NCI-H774 (cell line): ENCODE results near the gene TBC1D1.

Experiments
- DNase-seq: peaks from one replicate; lab custom pipeline; 2025; lab: John Stamatoyannopoulos, UW

TBC1D1 gene

DNA sequence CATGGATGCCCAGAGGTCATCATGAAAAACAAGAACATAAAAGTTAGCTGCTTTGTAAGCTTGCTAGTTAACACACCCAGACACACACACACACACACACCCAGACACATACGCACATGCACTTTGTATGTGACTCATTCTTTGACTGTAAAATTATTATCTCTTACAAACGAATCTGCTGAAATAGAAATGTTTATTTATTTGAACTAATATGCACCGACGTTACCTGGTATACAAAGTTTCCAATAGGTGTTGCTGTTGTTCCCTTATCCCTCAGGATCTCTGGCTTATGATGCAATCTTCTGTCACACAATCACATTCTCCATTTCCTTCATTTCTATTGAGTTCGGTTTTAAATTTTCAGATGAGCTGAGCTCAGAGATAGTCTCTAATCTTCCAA is 278.6 kb downstream of the TBC1D1 start:
- DNase-seq: no peak

DNA sequence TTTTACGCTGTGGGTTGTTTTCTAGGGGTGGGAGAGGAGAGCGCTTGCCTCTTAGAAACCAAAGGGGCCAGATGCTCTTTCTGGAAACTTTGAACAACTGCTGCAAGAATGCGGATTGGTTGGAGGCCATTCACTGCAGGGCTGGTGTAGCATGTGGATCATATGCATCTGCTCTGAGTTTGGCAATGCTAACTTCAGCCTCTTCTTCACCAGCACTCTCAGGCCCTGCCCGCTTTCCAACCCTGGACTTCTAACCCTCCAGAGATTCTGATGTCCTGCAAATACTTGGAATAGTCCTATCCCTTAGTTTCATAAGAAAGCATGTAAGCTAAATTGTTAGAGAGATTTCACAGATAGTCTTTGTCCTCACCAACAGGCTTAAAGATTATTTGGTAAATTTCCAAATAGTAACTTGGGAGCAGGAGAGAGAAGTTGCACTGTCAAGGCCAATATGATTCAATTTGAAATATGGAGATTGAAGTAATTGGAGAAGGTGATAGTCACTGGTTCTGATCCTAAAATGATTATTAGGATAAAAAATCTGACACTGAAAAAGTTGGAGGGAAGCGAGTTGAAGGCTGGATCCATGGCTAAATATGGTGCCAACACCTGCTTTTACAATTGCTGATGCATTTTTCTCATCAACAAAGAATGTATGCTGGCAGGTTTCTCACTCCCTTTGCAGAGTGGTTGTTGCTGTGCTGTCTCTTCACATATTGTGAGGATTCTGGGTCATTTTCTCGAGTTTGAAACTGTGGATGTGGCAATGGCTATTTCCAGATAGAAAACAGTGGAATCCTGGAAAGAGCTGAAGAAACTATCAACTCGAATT is 279.7 kb downstream of the TBC1D1 start:
- no peak for DNase-seq

DNA sequence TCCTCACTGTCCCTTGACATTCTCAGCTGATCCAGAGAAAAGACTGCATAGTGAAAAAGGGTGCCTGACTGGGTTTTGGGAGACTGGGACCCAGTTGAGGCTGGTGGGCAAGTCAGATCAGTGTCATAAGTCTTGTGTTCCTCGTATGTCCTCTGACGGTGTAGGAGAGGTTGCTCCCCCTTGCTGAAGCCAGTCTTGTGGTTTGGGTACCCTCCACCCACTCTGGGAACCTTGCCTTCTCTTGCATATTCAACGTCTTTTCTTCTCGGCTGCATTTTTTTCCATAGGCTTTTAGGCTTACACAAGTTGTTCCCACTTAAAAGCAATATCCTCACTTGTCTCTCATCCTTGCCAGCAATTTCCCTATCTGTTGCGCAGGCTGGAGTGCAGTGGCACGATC is 281.2 kb downstream of the TBC1D1 start:
- DNase-seq: no peak

DNA sequence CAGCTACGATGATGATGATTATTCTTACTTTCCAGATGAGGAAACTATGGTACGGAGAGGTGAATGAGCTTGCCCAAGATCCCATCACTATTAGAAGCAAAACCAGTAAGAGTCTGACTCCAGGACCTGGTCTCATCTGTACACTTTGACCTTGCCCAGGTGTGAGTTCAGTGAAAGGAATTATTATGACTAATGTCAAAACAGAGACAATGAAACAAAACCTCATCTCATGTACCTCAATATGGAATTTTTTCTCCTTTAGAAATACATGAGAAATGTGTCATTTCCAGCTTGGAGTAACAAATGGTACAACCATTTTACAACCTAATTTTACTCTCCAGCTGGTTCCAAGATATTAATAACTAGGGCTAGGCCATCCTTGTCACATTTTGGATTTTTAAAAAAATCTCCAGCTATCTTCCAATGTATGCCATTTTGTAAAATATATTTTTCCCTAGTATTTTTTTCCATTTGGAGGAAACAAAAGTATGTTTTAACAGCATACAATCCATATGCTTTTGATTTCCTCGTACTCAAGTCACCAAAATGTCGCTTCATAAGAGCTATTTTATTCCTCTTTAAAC is 283.1 kb downstream of the TBC1D1 start:
- DNase-seq: no peak

DNA sequence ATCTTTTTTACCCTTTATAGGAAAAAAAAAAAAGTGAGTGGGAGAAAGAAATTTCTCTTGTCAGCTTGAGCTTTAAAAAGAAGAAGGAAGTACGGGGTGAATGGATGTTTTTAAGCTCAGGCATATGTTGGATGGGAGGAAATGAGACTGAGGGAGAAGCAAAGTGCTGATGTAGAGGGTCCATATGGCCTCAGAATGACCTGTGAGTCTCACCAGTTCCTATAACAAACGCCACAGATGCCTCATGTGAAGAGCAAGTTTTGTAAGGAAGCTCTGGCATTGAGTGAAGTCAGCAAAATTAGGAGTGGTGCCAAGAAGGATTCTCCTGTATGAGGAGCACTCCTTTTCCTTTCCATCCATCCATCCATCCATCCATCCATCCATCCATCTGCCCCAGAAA is 283.9 kb downstream of the TBC1D1 start:
- DNase-seq: no peak

DNA sequence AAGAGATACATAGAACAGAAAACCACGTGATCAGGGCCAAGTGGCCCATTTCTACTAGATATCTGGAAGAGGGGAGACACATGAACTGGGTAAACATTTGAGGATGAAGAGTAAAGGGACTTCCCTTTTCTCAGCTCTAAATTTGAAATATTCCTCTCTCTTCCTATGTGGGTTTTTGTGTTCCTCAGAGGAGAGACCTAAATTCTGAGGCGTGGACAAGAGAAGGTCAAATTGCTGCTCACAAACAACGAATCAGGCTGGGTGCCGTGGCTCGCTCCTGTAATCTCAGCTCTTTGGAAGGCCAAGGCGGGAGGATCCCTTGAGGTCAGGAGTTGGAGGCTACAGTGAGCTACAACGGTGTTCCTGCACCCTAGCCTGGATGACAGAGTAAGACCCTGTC is 285.3 kb downstream of the TBC1D1 start:
- DNase-seq: no peak

DNA sequence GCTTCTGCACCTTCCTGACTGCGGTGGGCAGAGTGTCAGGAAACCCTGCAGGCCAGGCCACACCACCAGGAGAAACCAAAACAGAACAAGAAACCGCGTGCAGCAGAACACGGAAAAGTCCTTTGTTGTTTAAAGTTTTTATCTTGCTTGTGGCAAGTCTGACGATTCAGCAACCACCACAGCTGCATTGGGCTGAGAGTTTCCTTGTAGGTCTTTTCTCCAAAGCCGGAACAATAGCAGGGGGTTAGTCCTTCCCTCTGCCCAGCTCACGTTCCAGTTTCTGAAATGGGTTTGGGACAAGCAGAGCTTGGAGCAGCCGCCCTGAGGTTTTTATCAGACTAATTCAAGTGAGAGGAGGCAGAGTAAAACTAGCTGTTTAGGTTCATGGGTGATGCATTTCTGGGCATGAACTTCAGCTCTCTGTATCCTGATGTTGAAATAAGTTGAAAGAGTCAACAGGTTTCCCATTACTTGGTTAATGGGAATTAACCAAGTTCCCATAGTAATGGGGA is 286.2 kb downstream of the TBC1D1 start:
- no peak for DNase-seq

DNA sequence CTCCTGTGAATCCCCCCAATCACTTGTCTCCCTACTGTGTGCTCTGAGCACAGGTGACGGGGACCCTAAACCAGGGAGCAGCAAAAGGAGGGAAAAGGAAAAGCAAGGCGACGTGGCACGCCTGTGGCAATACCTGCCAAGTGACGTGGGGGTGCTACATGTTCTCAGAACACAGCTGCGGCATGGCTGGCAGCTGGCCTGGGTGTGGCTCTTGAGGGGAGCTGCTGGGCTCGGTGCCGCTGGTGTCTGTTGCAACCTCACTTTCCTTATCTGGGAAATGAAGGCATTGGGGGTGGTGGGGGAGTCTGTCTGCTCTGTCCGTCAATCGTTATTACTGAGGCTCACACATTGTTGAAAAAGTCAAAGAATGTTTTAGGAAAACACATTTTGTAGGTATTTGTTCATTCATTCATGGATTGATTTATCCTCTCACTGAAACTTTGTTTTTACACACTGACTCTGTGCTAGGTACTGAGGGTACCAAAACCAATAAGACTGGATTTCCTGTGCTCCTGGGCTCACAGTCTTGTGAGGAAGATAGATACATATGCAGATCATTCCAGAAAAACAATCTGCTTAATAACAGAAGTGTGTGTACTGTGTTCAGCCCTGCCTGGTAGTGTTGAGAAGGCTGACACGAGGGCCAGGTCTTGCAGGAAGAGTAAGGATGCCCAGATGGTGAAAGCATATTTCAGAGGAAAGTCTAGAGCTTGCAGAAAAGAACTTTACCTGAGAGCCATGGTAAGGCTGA is 286.9 kb downstream of the TBC1D1 start:
- no peak for DNase-seq

DNA sequence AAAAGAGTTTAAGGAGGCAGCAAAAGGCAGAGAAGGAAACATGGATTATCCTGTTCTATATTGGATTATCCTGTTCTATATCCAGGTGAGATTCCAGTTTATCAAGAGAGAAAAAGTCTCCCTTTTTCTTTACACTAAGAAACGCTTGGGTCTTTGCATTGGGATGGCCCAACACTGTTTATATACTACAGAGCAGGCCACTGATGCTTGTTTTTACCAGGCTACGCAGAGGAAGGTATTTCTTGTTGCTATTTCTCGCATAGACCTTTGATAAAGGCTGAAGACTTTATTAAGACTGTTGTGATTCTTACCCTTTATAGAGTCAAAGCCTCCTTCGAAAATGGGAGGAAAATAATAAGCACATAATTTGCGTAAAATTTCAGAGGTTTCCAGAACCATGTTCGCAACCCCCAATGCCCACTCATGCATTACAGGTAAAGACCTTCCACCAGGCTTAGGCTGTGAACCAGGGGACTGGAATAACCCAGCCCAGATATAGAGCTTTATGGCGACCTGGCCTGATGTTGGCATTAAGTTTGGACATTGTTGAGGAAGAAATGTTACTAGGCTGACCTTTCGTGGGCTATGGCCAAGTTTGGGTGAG is 287.6 kb downstream of the TBC1D1 start:
- no peak for DNase-seq

DNA sequence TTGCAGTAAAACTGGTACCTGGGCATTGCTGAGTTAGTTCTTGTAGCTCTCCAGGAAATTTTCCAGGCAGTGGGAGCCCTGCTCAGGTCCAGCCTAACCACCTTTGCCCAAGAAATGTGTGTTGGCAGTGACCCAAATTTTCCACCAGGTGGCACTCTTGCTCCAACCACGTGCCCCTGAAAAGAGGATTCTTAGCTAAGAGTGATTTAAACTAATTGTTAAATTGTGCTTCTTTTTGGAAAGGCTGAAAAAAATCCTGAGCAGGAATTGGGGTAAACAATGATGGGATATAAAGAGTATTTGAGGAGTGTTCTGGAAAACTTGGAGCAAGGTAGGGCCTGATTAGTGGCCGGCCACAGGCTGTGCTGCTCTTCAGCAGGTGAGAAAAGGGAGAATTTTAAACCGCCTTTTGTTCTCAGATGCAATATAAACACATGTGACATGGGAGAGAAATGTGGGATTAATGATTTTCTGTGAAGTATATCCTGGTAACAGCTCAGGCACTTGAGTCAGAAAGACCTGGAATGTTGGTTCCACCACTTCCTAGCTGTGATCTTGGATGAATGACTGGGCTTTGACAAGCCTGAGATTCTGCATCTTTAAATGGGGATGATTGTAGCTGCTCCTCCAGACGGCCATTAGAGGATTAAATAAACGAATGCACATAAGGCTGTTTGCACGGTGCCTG is 288.9 kb downstream of the TBC1D1 start:
- peak; percentile 44 for DNase-seq

DNA sequence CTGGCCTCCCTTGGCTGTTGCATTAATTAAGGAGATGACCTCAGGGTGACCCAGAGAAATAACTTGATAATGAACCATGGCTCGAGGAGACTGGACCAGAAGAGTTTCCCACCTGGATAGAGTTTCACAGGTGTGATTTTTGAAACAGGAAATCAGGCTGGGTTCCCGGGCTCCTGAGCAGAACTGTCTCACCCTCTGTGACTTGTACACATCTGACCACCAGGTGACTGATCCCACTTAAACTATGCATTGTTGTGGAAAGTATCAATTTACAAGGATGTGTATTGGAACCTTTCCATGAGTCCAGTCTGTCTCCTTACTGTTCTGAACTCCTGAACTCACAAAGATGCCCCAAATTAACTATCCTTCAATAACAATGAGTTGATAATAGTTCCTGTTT is 289.6 kb downstream of the TBC1D1 start:
- no peak for DNase-seq

DNA sequence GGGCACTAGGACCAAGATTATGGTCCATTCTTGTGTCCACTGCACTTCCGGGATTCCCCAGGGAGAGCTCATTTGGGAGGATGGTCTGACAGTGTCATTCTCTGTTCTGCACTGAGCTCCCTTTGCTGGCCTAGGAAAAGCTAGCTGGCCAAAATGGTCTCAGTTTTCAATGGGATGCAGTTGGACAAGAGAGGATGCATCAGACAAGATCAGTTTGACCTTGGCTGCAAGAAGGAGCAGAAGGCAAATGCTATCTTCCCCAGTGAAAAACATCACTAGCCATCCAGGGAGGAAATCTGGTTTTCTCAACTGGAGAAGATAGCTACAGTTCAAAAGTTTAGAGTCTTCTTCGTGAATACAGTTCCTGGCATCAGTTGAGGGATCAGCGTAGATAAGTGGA is 290.4 kb downstream of the TBC1D1 start:
- no peak for DNase-seq

DNA sequence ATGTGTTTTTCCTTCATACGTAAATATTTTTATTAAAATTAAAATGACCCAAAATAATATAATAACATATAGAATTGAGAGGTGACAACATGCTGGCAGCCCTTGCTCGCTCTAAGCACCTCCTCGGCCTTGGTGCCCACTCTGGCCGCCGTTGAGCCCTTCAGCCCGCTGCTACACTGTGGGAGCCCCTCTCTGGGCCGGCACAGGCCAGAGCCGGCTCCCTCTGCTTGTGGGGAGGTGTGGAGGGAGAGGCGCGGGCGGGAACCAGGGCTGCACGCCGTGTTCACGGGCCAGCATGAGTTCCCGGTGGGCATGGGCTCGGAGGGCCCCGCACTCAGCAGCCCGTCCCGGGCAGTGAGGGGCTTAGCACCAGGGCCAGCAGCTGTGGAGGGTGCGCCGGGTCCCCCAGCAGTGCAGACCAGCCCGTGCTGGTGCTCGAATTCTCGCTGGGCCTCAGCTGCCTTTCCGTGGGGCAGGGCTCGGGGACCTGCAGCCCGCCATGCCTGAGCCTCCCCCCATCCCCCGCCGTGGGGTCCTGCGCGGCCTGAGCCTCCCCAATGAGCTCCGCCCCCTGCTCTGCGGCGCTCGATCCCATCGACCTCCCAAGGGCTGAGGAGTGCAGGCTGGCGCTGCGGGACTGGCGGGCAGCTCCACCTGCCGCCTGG is 291.6 kb downstream of the TBC1D1 start:
- no peak for DNase-seq

DNA sequence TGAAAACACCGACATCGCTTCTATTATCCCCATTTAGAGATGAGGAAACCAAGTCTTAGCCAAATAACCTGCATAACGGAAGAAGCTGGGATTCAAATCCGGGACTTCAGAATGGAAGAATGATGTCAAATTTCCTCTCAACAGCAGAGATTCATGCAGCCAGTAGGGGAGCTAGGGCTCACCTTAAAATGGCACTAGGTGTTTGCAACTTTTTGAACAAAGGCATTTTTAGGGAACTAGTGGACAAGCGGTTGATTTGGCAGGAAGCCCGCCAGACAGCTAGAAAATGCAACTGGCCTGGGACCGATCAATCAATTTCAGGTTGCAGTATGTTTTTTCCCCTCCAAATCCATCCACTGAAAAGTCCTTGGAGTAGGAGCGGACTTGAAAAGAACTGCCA is 293.5 kb downstream of the TBC1D1 start:
- DNase-seq: no peak

DNA sequence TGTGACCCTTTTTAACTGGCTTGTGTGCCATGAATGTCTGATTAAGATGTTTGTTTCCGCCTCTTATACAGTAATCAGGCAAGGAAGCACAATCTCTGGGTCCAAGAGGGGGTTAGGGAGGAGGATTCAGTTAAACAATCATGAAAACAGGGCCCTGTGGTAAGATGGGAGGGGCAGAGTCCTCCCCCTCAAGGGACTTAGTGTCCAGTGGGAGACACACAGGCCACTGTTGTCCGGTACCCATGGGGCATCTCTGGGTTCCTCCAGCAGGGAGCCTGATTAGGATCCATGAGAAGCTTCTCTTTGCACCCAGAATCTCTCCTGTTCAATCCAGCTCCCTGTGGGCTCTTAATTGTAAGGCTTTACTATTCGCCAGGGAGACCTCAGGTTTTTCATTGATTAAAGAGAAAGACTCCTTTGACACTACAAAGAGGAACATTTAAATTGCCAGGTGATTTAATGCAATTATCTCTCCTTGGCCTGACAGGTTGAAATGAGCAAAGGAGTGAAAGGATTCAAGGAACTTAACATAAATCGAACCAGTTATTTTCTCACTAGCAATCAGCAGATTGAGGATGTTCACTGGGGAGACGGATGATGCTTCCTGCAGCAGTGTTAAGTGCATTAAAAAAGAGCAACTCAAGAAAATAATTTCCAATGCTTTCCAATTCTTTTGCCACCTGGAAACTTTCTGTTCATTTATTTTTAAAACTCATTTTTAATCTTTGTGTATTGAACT is 294.7 kb downstream of the TBC1D1 start:
- no peak for DNase-seq

DNA sequence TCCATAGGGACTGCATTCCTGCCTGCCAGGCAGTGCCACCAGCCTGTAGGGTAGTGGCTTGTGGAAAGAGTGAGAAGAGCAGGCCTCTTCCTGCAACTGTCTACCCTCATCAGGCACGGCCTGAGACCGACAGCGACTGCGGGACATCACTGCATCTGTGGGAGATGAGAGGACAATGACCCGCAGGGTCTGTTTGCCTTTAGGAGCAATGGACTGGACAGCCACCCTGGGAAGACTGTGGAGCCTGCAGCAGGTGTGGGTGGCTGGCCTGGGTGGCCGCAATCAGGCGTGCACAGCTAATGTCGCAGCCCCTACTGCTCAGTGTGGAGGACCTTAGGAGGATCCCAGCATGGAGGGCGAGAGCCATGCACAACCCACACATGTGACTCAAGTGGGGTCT is 297.3 kb downstream of the TBC1D1 start:
- DNase-seq: no peak

DNA sequence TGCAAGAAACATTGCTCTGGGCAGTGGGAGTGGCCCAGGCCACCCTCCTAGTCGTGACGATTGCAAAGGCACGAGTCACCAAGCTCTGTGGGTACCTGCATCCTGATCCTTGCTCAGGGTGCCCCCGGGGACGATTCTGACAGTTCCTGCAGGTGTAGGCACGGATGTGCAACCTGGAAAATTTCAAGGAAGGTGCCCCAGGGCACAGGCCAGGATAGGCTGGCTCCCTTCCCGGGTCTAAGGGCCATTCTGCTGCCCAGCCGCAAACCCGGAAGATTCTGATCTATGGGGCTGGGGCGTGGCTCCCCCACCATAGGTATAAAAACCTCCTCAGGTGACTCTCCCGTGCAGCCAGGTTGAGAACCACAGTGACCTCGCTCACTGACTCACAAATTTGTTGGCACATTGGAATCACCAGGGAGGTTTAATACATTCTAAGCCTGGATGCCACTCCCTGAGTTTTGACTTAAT is 297.8 kb downstream of the TBC1D1 start:
- DNase-seq: no peak
